K562 (cell line): ENCODE measurements around the gene CPED1. TPM values are rescaled to one million over a fixed set of nuclear protein-coding genes. Genes with fewer than 3 reads are reported as not detected.

Source experiments
- HNRNPL ChIP-seq: fragments of 200-400 bp; formaldehyde crosslinking; IDR thresholded peaks from 2 replicates; pipeline ENCODE4 v1.6.1; 2017; ENCODE audit warnings: low read depth, mild to moderate bottlenecking, low read length
- JUNB ChIP-seq: fragments of 450-650 bp; formaldehyde crosslinking; conservative IDR thresholded peaks from 2 replicates; pipeline ENCODE4 v1.4.0; 2020; ENCODE audit warnings: mild to moderate bottlenecking
- NR1H2 ChIP-seq: sonication (generic); formaldehyde crosslinking; IDR thresholded peaks from 2 replicates; pipeline ENCODE4 v1.4.0; 2020; ENCODE audit warnings: mild to moderate bottlenecking, missing genetic modification reagents
- PTTG1 ChIP-seq: fragments of 450-650 bp; IDR thresholded peaks from 2 replicates; pipeline ENCODE4 v1.6.1; 2016; ENCODE audit warnings: low read depth, mild to moderate bottlenecking, missing genetic modification characterization, missing compliant biosample characterization
- U2AF1 ChIP-seq: fragments of 200-400 bp; formaldehyde crosslinking; optimal IDR thresholded peaks from 2 replicates; pipeline ENCODE3; 2017; ENCODE audit warnings: mild to moderate bottlenecking, low read depth, low read length, moderate library complexity
- U2AF2 ChIP-seq: fragments of 200-400 bp; formaldehyde crosslinking; optimal IDR thresholded peaks from 2 replicates; pipeline ENCODE3; 2017; ENCODE audit warnings: low read depth, mild to moderate bottlenecking, low read length
- YBX1 ChIP-seq: fragments of 450-650 bp; IDR thresholded peaks from 2 replicates; pipeline ENCODE4 v1.7.1; 2016; ENCODE audit warnings: mild to moderate bottlenecking
- ZNF507 ChIP-seq: conservative IDR thresholded peaks from 2 replicates; pipeline ENCODE4 v1.6.1; 2017; ENCODE audit warnings: missing genetic modification characterization, missing compliant biosample characterization
- ZNF830 ChIP-seq: fragments of 250-450 bp; sonication (Bioruptor Pico); IDR thresholded peaks from 2 replicates; pipeline ENCODE4 v1.5.0; 2021; ENCODE audit warnings: mild to moderate bottlenecking
- polyA plus RNA-seq, 8 experiments: library from polyadenylated mRNA; depleted of rRNA in 4 of 8; stranded (reverse) in 5 of 8; unstranded in 3 of 8; fragments of >200 nt; fragmentation: Nextera tagmentation in 2 of 8; fragmentation: Illumina TruSeq in 1 of 8; extraction: Ambion mirVana in 2 of 8; extraction: Trizol in 1 of 8; gene quantifications; 2 replicates each; pipeline versions ENCODE4 v1.2.1 to v1.2.3, GENCODE V29; 2011 to 2014; ENCODE audit warnings: inconsistent platforms in 1 of 8, missing spikeins in 1 of 8
- total RNA-seq, 7 experiments: library from RNA; depleted of rRNA in 6 of 7; stranded (reverse); fragments of >200 nt in 6 of 7; fragmentation: Illumina TruSeq in 2 of 7; extraction: Trizol in 2 of 7; gene quantifications; 2 replicates each; pipeline versions ENCODE4 v1.2.1 to v1.2.3, GENCODE V29; 2011 to 2021; ENCODE audit warnings: low replicate concordance in 1 of 7
- TF ChIP-seq, protein P1 (sequence below), 2 experiments: IDR thresholded peaks; 2 replicates each; pipeline ENCODE4 v1.6.1; 2011; ENCODE audit warnings: borderline replicate concordance in 1 of 2, control low read depth in 1 of 2, low read depth in 1 of 2, low read length in 1 of 2, mild to moderate bottlenecking in 1 of 2, mixed read lengths in 1 of 2, moderate library complexity in 1 of 2; ENCODE audit not compliant: insufficient read depth in 1 of 2, insufficient read length in 1 of 2, poor library complexity in 1 of 2, severe bottlenecking in 1 of 2; ENCODE audit errors: extremely low read depth in 1 of 2
- TF ChIP-seq, protein P2 (sequence below): sonication (generic); formaldehyde crosslinking; IDR thresholded peaks from 2 replicates; pipeline ENCODE4 v1.8.0; 2022; ENCODE audit warnings: mild to moderate bottlenecking, missing genetic modification reagents
- TF ChIP-seq, protein P3 (sequence below): fragments of 450-650 bp; IDR thresholded peaks from 2 replicates; pipeline ENCODE4 v1.6.1; 2016; ENCODE audit warnings: mild to moderate bottlenecking, moderate library complexity
- TF ChIP-seq, protein P4 (sequence below), 2 experiments: fragments of 450-650 bp; IDR thresholded peaks; 2 replicates each; pipeline ENCODE4 v1.6.1; 2016

The CPED1 gene
- total and polyA plus RNA-seq, 9 of the 15 experiments (the other 6 are each of a cell fraction or from before 2014, with no cell fraction given): 195 to 393 (median 290) TPM

DNA sequence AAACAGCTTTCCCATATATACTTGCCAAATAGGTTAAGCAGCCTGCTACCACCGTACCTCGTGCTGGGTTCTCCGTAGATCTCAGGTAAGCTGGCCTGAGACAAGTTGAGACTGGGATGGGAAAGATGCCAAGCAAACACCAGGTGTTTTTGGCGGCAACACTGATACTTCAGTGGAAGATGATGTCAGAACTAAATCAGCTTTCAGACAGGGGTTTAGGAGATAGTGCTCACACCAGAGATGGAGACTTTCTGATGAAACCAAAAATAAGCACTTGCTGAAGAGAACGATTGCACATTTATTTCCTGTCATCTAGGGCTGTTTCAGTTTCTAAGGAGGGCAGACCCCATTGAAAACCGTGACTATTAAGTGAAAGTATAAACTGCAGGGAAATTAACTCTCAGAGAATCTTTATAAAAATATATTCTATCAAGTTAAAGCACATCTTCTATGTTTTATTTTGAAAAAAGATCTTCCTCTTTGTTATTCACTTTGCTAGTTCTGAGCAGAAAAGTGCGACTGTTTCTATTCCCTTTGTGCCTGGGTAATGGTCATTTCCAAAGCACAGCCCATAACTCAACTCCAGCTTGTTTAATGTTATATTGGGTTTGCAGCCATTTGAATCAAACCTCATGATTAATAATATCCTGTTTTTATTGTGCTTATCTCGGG, 149.9 kb downstream of the CPED1 start (continued):
- TF ChIP-seq, protein P1, sequence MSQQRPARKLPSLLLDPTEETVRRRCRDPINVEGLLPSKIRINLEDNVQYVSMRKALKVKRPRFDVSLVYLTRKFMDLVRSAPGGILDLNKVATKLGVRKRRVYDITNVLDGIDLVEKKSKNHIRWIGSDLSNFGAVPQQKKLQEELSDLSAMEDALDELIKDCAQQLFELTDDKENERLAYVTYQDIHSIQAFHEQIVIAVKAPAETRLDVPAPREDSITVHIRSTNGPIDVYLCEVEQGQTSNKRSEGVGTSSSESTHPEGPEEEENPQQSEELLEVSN (IDR thresholded peaks at IDR 0.05; ENCODE audit: borderline replicate concordance in 1 of 2, extremely low read depth in 1 of 2, insufficient read depth in 1 of 2, insufficient read length in 1 of 2, low read depth in 1 of 2, low read length in 1 of 2, poor library complexity in 1 of 2, severe bottlenecking in 1 of 2): no peak
- TF ChIP-seq, protein P2, sequence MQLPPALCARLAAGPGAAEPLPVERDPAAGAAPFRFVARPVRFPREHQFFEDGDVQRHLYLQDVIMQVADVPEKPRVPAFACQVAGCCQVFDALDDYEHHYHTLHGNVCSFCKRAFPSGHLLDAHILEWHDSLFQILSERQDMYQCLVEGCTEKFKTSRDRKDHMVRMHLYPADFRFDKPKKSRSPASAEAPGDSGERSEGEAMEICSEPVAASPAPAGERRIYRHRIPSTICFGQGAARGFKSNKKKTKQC: no peak
- no peak for TF ChIP-seq YBX1
- TF ChIP-seq NR1H2: no peak
- no peak for TF ChIP-seq HNRNPL
- no peak for TF ChIP-seq ZNF830
- no peak for TF ChIP-seq U2AF2
- TF ChIP-seq, protein P3, sequence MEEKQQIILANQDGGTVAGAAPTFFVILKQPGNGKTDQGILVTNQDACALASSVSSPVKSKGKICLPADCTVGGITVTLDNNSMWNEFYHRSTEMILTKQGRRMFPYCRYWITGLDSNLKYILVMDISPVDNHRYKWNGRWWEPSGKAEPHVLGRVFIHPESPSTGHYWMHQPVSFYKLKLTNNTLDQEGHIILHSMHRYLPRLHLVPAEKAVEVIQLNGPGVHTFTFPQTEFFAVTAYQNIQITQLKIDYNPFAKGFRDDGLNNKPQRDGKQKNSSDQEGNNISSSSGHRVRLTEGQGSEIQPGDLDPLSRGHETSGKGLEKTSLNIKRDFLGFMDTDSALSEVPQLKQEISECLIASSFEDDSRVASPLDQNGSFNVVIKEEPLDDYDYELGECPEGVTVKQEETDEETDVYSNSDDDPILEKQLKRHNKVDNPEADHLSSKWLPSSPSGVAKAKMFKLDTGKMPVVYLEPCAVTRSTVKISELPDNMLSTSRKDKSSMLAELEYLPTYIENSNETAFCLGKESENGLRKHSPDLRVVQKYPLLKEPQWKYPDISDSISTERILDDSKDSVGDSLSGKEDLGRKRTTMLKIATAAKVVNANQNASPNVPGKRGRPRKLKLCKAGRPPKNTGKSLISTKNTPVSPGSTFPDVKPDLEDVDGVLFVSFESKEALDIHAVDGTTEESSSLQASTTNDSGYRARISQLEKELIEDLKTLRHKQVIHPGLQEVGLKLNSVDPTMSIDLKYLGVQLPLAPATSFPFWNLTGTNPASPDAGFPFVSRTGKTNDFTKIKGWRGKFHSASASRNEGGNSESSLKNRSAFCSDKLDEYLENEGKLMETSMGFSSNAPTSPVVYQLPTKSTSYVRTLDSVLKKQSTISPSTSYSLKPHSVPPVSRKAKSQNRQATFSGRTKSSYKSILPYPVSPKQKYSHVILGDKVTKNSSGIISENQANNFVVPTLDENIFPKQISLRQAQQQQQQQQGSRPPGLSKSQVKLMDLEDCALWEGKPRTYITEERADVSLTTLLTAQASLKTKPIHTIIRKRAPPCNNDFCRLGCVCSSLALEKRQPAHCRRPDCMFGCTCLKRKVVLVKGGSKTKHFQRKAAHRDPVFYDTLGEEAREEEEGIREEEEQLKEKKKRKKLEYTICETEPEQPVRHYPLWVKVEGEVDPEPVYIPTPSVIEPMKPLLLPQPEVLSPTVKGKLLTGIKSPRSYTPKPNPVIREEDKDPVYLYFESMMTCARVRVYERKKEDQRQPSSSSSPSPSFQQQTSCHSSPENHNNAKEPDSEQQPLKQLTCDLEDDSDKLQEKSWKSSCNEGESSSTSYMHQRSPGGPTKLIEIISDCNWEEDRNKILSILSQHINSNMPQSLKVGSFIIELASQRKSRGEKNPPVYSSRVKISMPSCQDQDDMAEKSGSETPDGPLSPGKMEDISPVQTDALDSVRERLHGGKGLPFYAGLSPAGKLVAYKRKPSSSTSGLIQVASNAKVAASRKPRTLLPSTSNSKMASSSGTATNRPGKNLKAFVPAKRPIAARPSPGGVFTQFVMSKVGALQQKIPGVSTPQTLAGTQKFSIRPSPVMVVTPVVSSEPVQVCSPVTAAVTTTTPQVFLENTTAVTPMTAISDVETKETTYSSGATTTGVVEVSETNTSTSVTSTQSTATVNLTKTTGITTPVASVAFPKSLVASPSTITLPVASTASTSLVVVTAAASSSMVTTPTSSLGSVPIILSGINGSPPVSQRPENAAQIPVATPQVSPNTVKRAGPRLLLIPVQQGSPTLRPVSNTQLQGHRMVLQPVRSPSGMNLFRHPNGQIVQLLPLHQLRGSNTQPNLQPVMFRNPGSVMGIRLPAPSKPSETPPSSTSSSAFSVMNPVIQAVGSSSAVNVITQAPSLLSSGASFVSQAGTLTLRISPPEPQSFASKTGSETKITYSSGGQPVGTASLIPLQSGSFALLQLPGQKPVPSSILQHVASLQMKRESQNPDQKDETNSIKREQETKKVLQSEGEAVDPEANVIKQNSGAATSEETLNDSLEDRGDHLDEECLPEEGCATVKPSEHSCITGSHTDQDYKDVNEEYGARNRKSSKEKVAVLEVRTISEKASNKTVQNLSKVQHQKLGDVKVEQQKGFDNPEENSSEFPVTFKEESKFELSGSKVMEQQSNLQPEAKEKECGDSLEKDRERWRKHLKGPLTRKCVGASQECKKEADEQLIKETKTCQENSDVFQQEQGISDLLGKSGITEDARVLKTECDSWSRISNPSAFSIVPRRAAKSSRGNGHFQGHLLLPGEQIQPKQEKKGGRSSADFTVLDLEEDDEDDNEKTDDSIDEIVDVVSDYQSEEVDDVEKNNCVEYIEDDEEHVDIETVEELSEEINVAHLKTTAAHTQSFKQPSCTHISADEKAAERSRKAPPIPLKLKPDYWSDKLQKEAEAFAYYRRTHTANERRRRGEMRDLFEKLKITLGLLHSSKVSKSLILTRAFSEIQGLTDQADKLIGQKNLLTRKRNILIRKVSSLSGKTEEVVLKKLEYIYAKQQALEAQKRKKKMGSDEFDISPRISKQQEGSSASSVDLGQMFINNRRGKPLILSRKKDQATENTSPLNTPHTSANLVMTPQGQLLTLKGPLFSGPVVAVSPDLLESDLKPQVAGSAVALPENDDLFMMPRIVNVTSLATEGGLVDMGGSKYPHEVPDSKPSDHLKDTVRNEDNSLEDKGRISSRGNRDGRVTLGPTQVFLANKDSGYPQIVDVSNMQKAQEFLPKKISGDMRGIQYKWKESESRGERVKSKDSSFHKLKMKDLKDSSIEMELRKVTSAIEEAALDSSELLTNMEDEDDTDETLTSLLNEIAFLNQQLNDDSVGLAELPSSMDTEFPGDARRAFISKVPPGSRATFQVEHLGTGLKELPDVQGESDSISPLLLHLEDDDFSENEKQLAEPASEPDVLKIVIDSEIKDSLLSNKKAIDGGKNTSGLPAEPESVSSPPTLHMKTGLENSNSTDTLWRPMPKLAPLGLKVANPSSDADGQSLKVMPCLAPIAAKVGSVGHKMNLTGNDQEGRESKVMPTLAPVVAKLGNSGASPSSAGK: peak; percentile 75
- TF ChIP-seq ZNF507 (tag): no peak; the same call in 1 of the 2 replicates
- no peak for TF ChIP-seq JUNB (CRISPR knock-in tag)
- TF ChIP-seq, protein P4, sequence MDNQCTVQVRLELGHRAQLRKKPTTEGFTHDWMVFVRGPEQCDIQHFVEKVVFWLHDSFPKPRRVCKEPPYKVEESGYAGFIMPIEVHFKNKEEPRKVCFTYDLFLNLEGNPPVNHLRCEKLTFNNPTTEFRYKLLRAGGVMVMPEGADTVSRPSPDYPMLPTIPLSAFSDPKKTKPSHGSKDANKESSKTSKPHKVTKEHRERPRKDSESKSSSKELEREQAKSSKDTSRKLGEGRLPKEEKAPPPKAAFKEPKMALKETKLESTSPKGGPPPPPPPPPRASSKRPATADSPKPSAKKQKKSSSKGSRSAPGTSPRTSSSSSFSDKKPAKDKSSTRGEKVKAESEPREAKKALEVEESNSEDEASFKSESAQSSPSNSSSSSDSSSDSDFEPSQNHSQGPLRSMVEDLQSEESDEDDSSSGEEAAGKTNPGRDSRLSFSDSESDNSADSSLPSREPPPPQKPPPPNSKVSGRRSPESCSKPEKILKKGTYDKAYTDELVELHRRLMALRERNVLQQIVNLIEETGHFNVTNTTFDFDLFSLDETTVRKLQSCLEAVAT (IDR thresholded peaks at IDR 0.05): no peak
- peak; percentile 56; the same call in 1 of the 2 replicates for TF ChIP-seq PTTG1 (tag)
- TF ChIP-seq U2AF1: no peak
